Neural progenitor cell (in vitro differentiated cells): ENCODE data around the gene E2F2.

ENCODE experiments used
- CTCF ChIP-seq: fragments of 200-600 bp; sonication (generic); IDR thresholded peaks from 2 replicates; pipeline ENCODE4 v1.5.1; 2017; ENCODE audit warnings: antibody characterized with exemption, mild to moderate bottlenecking
- EZH2 ChIP-seq: fragments of 200-600 bp; sonication (generic); IDR thresholded peaks from 2 replicates; pipeline ENCODE4 v1.6.1; 2017; ENCODE audit warnings: antibody characterized with exemption, mild to moderate bottlenecking, moderate library complexity
- EZH2phosphoT487 ChIP-seq: fragments of 200-600 bp; sonication (generic); IDR thresholded peaks from 2 replicates; pipeline ENCODE4 v1.6.1; 2017; ENCODE audit warnings: antibody characterized with exemption

GRCh38 chr1:23500466-23500865, 30.6 kb downstream of the E2F2 start:
- TF ChIP-seq CTCF (no peak), EZH2 (no peak), EZH2phosphoT487 (no peak)
